Esophagus mucosa (tissue), 1 donor: Measurements from ENCODE around the gene FSTL3. TPM values are rescaled to one million over a fixed set of nuclear protein-coding genes. Genes with fewer than 3 reads are reported as not detected.
"Not testable (repeated sequence)": the region's sequence is repeated elsewhere in the genome, so short reads cannot be mapped to it uniquely, and the experiment has no call there.

Experiments
- ATAC-seq: fragments of 200-7000 bp; cut with Tn5 transposase; one replicate; pipeline ENCODE4 v1.9.1; 2020
- total RNA-seq: library from RNA; stranded (reverse); gene quantifications from one replicate; pipeline ENCODE4 v1.2.4, GENCODE V29; 2023
- donor health status: DM: yes; HTN: yes; CAD: no.

The FSTL3 gene
- total RNA-seq, 1 donor from 2014 or later = 3.3 TPM

DNA sequence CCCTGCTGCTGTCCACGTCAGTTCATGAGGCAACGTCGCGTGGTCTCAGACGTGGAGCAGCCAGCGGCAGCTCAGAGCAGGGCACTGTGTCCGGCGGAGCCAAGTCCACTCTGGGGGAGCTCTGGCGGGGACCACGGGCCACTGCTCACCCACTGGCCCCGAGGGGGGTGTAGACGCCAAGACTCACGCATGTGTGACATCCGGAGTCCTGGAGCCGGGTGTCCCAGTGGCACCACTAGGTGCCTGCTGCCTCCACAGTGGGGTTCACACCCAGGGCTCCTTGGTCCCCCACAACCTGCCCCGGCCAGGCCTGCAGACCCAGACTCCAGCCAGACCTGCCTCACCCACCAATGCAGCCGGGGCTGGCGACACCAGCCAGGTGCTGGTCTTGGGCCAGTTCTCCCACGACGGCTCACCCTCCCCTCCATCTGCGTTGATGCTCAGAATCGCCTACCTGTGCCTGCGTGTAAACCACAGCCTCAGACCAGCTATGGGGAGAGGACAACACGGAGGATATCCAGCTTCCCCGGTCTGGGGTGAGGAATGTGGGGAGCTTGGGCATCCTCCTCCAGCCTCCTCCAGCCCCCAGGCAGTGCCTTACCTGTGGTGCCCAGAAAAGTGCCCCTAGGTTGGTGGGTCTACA, 6.6 kb downstream of the FSTL3 start:
- ATAC-seq = no peak

DNA sequence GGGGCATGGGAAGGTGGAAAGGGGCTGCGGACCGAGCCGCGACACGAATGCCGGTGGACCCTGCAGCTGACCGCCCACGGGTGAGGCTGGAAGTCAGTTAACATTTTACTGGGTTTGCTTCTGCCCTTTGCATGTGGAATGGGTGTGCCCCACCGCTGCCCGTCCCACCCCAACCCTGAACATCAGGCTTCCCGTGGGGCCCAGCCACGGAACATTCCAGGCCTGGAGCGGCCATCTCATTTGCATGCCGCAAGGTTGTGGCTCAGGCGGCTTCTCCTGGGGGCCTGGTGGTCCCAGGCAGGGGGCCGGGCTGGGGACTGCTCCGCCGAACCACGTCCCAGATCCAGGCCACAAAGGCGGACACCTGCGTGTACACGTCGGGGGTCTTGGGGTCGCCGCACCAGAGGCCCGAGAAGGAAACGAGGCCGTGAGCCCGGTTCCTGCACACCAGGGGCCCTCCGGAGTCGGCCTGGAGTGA, 9.3 kb downstream of the FSTL3 start:
- ATAC-seq = no peak

DNA sequence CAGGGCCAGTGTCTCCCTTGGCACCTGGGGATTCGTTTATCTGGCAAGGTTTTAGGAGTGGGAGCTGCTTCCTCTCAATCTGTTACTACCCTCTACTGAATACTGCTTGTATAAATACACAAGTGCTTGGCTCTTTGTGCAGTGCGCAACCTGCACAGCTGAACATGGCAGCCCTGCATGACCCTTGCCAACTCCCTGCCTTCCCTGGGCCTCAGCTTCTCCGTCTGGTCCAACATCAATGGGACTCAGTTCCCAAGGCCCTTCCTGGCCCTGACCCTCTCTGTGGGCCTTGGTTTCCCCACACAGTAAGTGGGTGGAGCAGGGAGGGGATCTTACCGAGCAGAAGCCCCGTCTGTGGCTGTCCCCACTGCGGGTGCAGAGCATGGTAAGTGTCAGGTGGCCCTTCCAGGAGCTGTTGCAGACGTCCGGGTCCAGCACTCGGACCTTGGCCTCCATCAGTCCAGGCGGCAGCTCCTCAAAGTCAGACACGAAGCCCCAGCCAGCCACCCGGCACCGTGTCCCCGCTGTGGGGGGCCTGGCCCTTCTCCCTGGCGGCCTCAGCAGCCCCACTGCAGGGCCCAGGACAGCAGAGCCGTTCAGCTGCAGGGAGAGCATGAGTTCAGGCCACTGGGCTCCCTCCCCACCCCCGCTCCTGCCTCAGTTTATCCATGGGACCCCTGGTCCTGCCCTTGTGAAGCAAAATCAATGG, 10.6 kb downstream of the FSTL3 start:
- no peak for ATAC-seq

DNA sequence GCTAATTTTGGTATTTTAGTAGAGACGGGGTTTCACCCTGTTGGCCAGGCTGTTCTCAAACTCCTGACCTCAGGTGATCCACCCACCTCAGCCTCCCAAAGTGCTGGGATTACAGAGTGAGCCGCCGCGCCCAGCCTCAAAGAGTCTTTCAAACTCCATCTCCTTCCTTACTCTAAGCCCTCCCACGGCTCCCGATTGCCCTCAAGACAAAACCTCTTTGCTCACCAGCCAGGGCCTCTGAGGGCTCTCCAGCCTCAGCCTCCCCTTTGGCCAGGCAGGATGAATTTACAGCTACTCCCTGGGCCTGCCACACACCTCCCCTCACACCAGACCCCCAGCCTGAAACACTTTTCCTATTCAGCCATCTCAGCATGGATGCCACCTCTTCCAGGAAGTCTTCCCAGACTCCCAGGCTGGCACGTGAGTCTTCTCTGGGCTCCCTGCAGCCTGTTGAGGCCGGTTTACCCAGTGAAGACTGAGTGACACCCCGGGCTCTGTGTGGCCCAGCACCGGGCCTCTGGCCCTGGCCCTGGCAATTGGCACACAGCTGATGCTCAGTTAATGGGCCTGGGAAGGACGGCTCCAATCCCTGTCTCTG, 11.5 kb downstream of the FSTL3 start:
- no peak for ATAC-seq

DNA sequence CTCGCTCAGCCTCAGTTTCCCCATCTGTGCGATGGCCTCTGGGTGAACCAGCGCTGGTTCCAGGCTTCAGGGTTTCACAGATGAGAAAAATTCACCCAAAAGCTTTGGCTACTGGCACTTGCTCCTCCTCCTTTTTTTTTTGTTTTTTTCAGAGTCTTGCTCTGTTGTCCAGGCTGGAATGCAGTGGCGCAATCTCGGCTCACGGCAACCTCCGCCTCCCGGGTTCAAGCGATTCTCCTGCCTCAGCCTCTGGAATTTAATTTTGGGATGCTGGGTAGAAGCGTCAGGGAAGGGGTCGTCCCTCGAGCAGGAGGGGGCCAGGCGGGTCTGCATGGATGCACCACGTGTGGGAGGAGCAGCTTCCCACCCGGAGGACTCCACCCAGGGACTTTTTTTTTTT, 12.0 kb downstream of the FSTL3 start:
- ATAC-seq = no peak

DNA sequence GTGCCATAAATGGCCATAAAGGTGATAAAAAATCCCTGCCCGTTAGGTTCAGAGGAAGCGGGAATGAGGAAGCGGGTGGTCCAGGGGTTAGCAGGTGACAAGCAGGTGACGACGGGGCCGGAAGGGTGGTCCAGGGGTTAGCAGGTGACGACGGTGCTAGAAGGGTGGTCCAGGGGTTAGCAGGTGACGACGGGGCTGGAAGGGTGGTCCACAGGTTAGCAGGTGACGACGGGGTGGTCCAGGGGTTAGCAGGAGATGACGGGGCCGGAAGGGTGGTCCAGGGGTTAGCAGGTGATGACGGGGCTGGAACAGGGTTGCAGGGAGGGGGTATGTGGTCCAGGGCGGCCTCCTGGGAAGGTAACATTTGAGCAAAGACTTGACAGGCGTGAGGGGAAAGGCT, 12.8 kb downstream of the FSTL3 start:
- ATAC-seq = no peak

DNA sequence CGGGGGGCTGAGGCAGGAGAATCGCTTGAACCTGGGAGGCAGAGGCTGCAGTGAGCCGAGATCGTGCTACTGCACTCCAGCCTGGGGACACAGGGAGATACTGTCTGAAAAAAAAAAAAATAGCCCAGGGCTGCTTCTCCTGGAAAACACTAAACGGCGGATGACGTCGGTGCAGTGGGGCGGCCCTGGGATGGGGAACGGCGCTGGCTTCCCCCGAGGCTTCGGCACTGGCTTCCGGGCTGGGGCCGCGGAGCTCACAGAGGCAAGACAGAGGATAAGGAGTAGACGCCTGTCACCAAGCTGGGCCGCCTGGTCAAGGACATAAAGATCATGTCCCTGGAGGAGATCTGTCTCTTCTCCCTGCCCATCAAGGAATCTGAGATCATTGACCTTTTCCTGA, 14.0 kb downstream of the FSTL3 start:
- no peak for ATAC-seq

DNA sequence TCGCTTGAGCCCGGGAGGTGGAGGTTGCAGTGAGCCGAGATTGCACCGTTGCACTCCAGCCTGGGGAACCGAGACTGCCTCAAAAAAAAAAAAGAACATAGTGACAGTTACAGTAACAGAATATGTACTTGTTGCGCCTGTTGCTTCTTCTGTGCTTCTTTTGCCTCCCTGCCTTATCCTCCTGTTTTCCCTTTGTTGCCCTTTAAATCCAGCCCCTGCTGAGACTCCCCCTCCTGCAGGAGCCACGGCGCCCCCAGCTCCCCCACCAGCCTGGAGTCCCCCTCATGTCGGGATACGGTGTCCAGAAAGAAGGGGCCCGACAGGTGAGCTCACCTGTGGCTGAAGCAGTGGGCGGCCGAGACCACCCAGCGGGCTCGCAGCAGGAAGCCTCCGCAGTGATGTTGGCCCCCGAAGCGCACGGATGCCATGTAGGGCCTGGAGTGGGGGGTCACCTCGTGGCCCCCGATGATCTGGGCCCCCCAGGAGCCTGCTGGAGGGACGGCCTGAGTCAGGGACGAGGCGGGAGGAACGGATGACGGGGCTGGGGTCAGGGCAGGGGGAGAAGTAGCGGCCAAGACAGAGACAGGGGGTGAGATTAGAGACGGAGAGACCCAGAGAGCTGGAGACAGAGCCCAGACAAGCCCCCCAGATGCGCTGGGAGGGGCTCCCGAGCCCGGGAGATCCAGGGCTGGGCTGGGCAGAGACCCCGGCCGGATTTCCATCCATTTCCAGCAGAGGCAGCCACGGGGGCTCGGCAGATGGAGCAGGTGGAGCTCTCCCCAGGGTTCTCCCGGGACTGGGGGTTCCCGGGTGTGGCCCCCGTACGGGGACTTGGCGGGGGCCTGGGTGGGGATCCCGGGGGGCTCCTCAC, 18.5 kb downstream of the FSTL3 start:
- peak; percentile 32 for ATAC-seq

DNA sequence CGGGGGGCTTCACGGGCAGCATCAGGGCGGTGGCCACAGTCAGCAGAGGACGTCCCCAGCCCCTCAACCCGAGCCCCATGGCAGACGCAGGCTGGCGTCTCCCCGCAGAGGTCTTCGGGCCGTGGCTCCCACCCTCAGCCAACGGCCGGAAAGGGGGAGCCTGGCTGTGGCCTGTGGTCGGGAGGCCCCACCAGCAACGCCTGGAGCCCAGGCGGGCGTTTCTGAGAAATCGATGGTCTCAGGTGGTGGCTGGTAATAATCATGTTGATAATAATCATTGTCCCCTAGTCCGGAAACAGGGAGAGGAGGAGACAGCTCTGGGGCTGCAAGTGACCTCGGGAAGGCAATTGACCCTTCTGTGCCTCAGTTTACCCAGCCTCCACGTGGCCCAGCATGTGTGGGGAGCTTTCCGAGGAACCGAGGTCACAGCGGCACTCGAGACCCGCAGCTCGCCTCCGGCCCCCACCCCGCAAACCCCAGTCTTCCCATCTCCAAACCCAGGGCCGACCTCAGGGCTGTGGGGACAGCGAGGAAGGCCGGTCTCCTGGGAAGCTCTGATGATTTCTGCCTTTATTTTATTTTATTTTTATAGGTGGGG, 19.3 kb downstream of the FSTL3 start, which contains the start of gene PRSS57:
PRSS57 (minus strand) TSS at position 101 of the 598 bp plus-strand sequence; CDS start at position 79, 22 bp downstream.
- ATAC-seq = no peak

DNA sequence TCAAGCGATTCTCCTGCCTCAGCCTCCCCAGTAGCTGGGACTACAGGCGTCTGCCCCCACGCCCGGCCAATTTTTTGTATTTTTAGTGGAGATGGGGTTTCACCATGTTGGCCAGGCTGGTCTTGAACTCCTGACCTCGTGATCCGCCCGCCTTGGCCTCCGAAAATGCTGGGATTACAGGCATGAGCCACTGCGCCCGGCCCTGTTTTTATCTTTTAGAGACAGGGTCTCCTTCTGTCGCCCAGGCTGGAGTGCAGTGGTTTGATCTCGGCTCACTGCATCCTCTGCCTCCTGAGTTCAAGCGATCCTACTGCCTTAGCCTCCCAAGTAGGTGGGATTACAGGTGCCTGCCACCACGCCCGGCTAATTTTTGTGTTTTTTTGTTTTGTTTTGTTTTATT, 22.3 kb downstream of the FSTL3 start:
- ATAC-seq = not testable (repeated sequence)

DNA sequence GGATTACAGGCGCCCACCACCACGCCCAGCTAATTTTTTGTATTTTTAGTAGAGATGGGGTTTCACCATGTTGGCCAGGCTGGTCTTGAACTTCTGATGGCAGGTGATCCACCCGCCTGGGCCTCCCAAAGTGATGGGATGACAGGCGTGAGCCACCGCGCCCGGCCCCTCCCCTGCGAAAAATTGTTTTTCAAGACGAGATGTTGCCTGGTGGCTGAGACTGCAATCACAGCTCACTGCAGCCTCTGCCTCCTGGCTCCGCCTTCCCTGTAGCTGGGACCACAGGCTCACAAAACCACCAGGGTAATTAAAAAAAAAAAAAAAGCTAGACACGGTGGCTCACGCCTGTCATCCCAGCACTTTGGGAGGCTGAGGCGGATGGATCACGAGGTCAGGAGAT, 23.7 kb downstream of the FSTL3 start:
- not testable (repeated sequence) for ATAC-seq

DNA sequence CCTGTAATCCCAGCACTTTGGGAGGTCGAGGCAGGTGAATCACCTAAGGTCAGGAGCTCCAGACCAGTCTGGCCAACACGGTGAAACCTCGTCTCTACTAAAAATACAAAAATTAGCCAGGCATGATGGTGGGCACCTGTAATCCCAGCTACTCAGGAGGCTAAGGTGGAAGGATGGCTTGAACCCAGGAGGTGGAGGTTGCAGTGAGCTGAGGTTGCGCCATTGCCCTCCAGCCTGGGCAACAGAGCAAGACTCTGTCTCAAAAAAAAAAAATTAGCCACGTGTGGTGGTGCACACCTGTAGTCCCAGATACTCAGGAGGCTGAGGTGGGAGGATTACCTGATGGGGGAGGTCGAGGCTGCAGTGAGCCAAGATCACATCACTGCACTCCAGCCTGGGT, 26.7 kb downstream of the FSTL3 start:
- not testable (repeated sequence) for ATAC-seq

DNA sequence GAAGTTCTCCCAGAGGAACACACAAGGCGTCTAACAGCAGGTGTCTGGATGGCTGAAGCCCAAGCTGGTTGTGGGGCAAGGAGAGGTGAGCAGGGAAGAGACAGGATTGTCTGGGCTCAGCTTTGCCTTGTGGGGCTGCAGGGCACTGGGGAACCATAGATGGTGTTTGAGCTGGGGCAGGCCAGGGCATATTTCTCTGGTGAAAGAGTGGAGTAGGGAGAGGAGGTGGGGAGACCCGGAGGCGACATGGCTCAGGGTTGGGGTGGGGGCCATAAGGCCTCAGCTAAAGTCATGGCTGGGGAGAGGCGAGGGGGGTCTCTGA, 27.1 kb downstream of the FSTL3 start:
- ATAC-seq = no peak

DNA sequence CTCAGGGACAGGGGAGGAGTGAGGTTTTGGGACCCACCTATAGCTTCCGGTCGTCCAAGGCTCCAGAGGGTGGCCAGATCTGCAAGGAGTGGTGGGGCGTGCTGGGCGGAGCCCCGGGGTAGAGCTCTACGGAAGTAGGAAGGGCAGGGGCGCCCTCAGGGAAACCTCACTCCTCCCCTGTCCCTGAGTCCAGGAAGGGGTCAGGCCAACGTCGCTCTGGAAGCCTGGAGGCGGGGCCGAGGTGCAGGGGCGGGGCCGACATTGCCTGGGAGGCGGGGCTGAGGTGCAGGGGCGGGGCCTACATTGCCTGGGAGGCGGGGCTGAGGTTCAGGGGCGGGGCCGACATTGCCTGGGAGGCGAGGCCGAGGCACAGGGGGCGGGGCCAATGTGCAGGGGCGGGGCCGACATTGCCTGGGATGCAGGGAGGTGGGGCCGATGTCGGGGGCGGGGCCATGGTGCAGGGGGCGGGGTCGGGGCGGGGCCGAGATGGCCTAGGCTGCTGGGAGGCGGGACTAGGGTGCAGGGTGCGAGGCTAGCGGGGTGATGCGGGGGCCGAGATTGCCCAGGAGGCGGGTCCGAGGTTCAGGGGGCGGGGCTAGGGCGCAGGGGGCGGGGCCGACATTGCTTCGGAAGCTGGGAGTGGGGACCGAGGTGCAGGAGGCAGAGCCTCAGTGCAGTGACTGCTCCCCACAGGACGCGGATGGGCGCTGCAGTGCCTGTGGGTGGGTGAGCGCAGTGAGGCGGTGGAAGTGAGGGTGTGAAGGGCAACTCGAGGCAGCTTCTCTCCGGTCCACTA, 27.7 kb downstream of the FSTL3 start:
- peak; percentile 74 for ATAC-seq

DNA sequence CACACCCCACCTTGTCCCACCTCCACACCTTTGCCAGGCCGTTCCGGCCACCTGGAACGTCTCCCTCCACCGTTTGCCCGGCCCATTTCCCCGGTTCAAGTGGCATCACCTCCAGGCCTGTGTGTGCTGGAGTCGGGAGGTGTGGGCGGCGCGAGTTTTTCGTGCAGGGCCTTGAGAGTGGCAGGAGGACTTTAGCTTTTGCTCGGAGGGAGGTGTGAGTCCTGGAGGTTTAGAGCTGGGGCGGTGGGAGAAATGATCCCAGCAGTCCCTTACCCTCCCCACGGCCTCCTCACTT, 28.2 kb downstream of the FSTL3 start:
- no peak for ATAC-seq

DNA sequence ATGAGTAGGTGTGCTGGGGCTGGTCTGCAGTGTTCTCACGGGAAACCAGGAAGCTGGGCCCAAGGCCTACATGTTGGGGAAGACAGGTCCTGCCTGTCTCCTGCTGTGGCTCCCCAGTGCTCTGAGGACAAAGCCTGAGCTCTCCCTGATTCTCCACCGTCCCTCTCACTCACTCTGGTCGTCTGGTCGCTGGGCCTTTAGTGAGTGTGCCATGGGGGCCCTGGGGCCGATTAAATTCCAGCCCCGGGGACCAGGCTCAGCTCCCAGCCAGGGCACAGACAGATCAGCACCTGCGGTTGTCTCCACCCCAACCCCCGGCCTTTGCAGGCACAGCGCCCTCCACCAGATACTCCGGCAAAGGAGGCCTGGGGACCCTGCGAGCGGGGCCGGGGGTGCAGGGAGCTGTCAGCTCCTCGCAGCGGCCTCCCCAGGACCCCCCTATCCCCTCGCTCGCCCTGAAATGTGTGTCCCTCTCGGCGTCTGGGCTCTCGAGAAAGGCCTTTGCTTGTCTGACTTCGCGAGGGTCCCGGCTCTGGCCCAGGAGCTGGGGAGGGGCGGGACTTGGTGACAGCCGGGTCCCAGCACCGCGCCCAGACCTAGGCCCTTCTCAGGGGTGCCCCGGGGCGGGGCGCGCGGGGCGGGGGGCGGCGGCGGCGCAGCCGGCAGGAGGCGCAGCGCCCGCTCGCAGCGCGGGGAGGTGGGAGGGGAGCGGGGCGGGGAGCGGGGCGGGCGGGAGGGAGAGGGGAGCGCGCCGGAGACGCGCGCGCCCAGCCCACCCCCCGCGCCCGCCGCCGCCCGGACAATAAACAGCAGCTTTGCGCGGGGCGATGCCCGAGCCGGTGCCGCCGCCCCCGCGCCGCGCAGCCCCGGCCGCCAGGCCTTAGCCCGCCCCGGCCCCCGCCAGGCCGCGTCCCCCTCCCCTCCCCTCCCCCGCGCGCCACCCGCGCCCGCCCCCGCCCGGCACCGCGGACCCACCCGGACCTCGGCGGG, 32.3 kb downstream of the FSTL3 start, which contains the start of gene PALM:
PALM (plus strand) TSS at position 782 of the 990 bp plus-strand sequence. CDS start 212 bp downstream, outside the sequence.
- ATAC-seq = no peak

DNA sequence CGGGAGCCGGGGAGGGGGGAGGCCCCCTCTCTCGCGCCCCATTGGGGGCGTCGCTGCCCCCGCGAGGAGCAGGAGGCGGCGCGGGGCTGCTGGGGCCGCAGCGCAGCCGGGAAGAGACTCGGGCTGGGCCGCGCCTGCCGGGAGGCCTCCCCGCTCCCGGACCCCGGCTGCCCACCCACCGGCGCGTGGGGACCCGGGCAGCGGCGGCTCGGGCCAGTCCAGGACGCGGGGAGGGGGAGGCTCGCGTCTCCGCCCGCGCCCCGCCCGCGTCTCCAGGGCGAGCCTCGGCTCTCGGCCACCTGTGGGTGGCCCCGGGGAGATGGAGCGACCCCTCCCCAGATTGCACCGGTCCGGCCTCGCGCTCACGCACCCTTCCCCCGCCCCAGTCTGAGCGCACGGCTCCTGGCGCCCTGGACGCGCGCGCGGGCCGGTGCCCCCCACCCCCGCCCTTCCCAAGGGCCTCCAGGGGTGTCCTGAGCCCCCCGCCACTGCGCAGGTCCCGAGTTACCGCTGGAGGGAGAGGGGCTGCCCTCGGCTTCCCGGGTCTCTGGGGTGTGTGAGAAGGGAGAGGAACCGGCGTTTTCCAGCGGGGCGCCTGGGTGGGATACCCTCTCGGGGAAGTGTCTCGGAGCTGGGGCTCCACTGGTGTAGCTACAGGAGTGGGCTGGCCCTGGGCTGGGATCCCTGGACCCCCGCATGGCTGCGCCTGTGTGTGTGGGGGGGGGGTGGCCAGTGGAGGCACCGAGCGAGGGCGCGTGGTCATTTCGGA, 33.2 kb downstream of the FSTL3 start:
- peak; percentile 12 for ATAC-seq

DNA sequence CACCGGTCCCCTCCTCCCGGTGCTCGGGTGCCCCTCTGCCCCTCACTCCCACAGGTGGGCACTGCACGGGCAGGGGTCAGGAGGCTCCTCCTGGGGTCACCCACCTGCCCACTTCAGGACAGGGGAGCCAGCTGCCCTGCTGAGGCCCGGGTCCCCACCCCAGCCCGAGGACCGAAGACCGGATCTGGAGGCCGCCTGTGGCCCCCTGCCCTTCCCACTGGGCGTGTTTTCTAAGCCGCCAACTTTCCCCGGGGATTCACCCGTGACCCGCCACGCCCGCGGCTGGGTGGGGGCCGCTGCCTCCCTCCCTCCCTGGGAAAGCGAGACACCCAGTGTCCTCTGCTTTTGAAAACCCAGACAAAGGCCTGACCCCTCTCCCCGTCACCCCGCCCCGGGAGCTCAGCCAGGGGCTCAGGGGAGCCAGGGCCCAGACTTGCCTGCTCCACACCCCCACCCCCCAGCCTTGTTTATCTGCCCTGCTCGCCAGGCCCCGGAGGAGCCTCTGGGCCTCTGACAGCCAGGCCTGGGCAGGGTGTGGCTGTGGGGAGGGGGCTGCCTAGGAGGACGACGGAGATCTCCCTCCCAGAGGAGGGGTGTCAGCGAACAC, 33.9 kb downstream of the FSTL3 start:
- ATAC-seq = peak; percentile 25

DNA sequence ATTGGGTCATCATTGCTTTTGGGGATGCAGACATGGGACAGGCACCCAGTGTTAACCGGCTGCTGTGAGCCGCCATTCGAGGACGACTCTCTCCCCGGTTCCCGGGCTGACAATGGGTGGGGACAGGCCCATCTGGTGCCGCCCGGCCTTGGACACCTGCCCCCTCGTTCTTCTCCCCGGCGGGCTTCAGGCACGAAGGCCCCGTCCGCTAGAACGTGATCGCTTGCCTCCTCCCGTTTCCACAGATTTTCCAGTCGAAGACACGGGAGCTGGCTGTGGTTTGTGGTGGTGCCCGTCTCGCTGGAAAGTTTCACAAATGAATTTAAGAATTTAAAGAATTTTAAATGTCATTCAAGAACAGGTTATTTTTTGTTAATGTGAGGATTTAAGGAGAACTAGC, 34.6 kb downstream of the FSTL3 start:
- ATAC-seq = no peak
